GM23338 (cell line): ENCODE results near the gene ZNF892.

Source experiments
- CTCF ChIP-seq, 2 experiments: fragments of 200-600 bp in 1 of 2; sonication (generic) in 1 of 2; conservative IDR thresholded peaks; 2 replicates each; pipeline versions ENCODE4 v1.5.1 to v1.6.1; 2016 to 2017; ENCODE audit warnings: antibody characterized with exemption in 2 of 2, low read depth in 2 of 2, mild to moderate bottlenecking in 2 of 2, moderate library complexity in 1 of 2
- EZH2 ChIP-seq: fragments of 200-600 bp; sonication (generic); IDR thresholded peaks from one replicate; pipeline ENCODE4 v1.8.0; 2017; ENCODE audit warnings: antibody characterized with exemption, mild to moderate bottlenecking, low read depth; ENCODE audit not compliant: unreplicated experiment
- EZH2phosphoT487 ChIP-seq: fragments of 200-600 bp; sonication (generic); IDR thresholded peaks from one replicate; pipeline ENCODE4 v1.8.1; 2018; ENCODE audit warnings: antibody characterized with exemption; ENCODE audit not compliant: unreplicated experiment
- POLR2AphosphoS5 ChIP-seq: IDR thresholded peaks from 2 replicates; pipeline ENCODE4 v1.6.1; 2016; ENCODE audit warnings: antibody characterized with exemption, low read depth

- no peak for TF ChIP-seq EZH2
- TF ChIP-seq CTCF (conservative IDR thresholded peaks at IDR 0.05; ENCODE audit: low read depth in 2 of 2): no peak
- no peak for TF ChIP-seq POLR2AphosphoS5
- TF ChIP-seq EZH2phosphoT487: no peak
Observed at GRCh38 chr2:95204396-95204795, 2.9 kb upstream of the ZNF892 start.
